Kidney (tissue), 11 donors: ENCODE data around the gene NUDT4B. TPM values are rescaled to one million over a fixed set of nuclear protein-coding genes. Genes with fewer than 3 reads are reported as not detected.
"Not testable (repeated sequence)": the region's sequence is repeated elsewhere in the genome, so short reads cannot be mapped to it uniquely, and the experiment has no call there.

Experiments used
- DNase-seq, 5 donors: peaks; one replicate each; pipeline ENCODE4 v3.0.0-alpha.2; 2013 to 2020
- FAIRE-seq: peaks from 2 replicates; lab custom pipeline; 2012; peaks lifted over from hg19 to GRCh38; lab: Jason Lieb, UNC
- H3K27ac ChIP-seq, 2 donors: one replicate each; pipeline ENCODE4 v1.7.0; 2013; ENCODE audit warnings: low read depth in 2 of 2, low read length in 2 of 2, inconsistent platforms in 1 of 2
- H3K27me3 ChIP-seq: one replicate; pipeline ENCODE4 v1.7.1; 2013; ENCODE audit warnings: low read length, inconsistent platforms; ENCODE audit not compliant: control insufficient read depth, insufficient read depth
- H3K36me3 ChIP-seq, 3 donors: one replicate each; pipeline versions ENCODE4 v1.7.0 to v1.7.1; 2013; ENCODE audit warnings: low read length in 3 of 3, control low read depth in 1 of 3, inconsistent platforms in 1 of 3; ENCODE audit not compliant: insufficient read depth in 3 of 3, control insufficient read depth in 2 of 3
- H3K4me1 ChIP-seq, 3 donors: one replicate each; pipeline versions ENCODE4 v1.7.0 to v1.7.1; 2013; ENCODE audit warnings: low read length in 3 of 3, inconsistent platforms in 1 of 3, low read depth in 1 of 3; ENCODE audit not compliant: control insufficient read depth in 2 of 3, insufficient read depth in 2 of 3
- H3K4me3 ChIP-seq, 3 donors: one replicate each; pipeline versions ENCODE4 v1.7.0 to v1.8.1; 2013; ENCODE audit warnings: low read length in 3 of 3, control low read depth in 1 of 3, inconsistent platforms in 1 of 3
- H3K9ac ChIP-seq, 3 donors: one replicate each; pipeline versions ENCODE4 v1.7.0 to v1.7.1; 2013; ENCODE audit warnings: low read length in 3 of 3, control low read depth in 1 of 3, inconsistent platforms in 1 of 3
- H3K9me3 ChIP-seq, 3 donors: one replicate each; pipeline versions ENCODE4 v1.7.0 to v1.7.1; 2013; ENCODE audit warnings: low read length in 3 of 3, control low read depth in 1 of 3, inconsistent platforms in 1 of 3; ENCODE audit not compliant: control insufficient read depth in 2 of 3, insufficient read depth in 1 of 3
- intact Hi-C: fragments of 100-400 bp; cut with DNase I; formaldehyde crosslinking; loops from one replicate; pipeline ENCODE4 v1.11.1; 2022
- polyA plus RNA-seq: library from polyadenylated mRNA; stranded (reverse); fragments of 350-450 nt; fragmentation: Illumina TruSeq; extraction: RNeasy Lipid Tissue Mini Kit (QIAGEN cat#74804); gene quantifications from one replicate; pipeline ENCODE4 v1.2.3, GENCODE V29; 2014; ENCODE audit warnings: low read depth, low replicate concordance; ENCODE audit not compliant: insufficient read depth
- total RNA-seq: library from RNA; stranded (reverse); fragmentation: NEBNext Ultra II Directional; extraction: Animal tissue kit (Norgen Biotek cat#: 25700); gene quantifications from one replicate; pipeline ENCODE4 v1.2.1, GENCODE V29; 2021
- donor health status: control.
- donor health status: control.
- donor health status: DM: yes; HTN: yes; CAD: no.
- donor health status: Normal renal cell carcinoma (clear cell type).

The NUDT4B gene
- total and polyA plus RNA-seq, 2 donors from 2014 or later, result not detected

GRCh38 chr1:148777649-148778048 lies 29.1 kb downstream of the NUDT4B start:
- intact Hi-C loops, H3K27ac ChIP-seq, H3K36me3 ChIP-seq, H3K9ac ChIP-seq, DNase-seq, H3K9me3 ChIP-seq, H3K27me3 ChIP-seq, H3K4me3 ChIP-seq, FAIRE-seq, H3K4me1 ChIP-seq: not testable (repeated sequence)

GRCh38 chr1:148780404-148780803 lies 31.8 kb downstream of the NUDT4B start:
- H3K4me3 ChIP-seq, intact Hi-C loops, DNase-seq, H3K9me3 ChIP-seq, FAIRE-seq, H3K36me3 ChIP-seq, H3K27me3 ChIP-seq, H3K4me1 ChIP-seq, H3K9ac ChIP-seq, H3K27ac ChIP-seq: not testable (repeated sequence)

- H3K27me3 ChIP-seq, H3K36me3 ChIP-seq, H3K9ac ChIP-seq, FAIRE-seq, H3K9me3 ChIP-seq, H3K4me3 ChIP-seq, H3K4me1 ChIP-seq, H3K27ac ChIP-seq, intact Hi-C loops, DNase-seq: not testable (repeated sequence)
Measured at GRCh38 chr1:148791543-148792099, 43.0 kb downstream of the NUDT4B start.

- H3K4me3 ChIP-seq, intact Hi-C loops, H3K27ac ChIP-seq, FAIRE-seq, H3K27me3 ChIP-seq, H3K9ac ChIP-seq, DNase-seq, H3K9me3 ChIP-seq, H3K4me1 ChIP-seq, H3K36me3 ChIP-seq: not testable (repeated sequence)
Measured at GRCh38 chr1:148793762-148794332, 45.3 kb downstream of the NUDT4B start.

Other genes with a start within 250 kb of the NUDT4B start
- 29.8 TPM for gene NBPF14, start 152.8 kb upstream of the NUDT4B start, total RNA-seq
- 17.6 TPM for gene NBPF14, start 152.8 kb upstream of the NUDT4B start, polyA plus RNA-seq
- gene PDE4DIP, start 95.7 kb downstream of the NUDT4B start, total RNA-seq, result 148 TPM
- gene PDE4DIP, start 95.7 kb downstream of the NUDT4B start, polyA plus RNA-seq, result 50.1 TPM